K562 (cell line): ENCODE results near the gene SNX9. TPM values are rescaled to one million over a fixed set of nuclear protein-coding genes. Genes with fewer than 3 reads are reported as not detected.

Experiments
- ARID4B ChIP-seq: sonication (generic); formaldehyde crosslinking; IDR thresholded peaks from 2 replicates; pipeline ENCODE4 v1.8.0; 2022; ENCODE audit warnings: mild to moderate bottlenecking, missing genetic modification reagents
- ATF6 ChIP-seq: sonication (generic); formaldehyde crosslinking; IDR thresholded peaks from 2 replicates; pipeline ENCODE4 v1.4.0; 2020; ENCODE audit warnings: mild to moderate bottlenecking, missing genetic modification reagents
- ATF7 ChIP-seq: fragments of 450-650 bp; IDR thresholded peaks from 2 replicates; pipeline ENCODE4 v1.7.1; 2014; ENCODE audit warnings: mild to moderate bottlenecking, moderate library complexity
- CREB5 ChIP-seq: fragments of 250-450 bp; sonication (Bioruptor Pico); IDR thresholded peaks from 2 replicates; pipeline ENCODE4 v1.5.0; 2020; ENCODE audit warnings: mild to moderate bottlenecking
- EZH2 ChIP-seq: IDR thresholded peaks from 2 replicates; pipeline ENCODE4 v1.6.1; 2012; ENCODE audit warnings: low read depth, mild to moderate bottlenecking, inconsistent platforms, low read length, borderline replicate concordance
- FOXK2 ChIP-seq, 2 experiments: fragments of 450-650 bp; IDR thresholded peaks in 1 of 2; conservative IDR thresholded peaks in 1 of 2; 2 replicates each; pipeline ENCODE4 v1.6.1; 2016; ENCODE audit warnings: low read depth in 2 of 2, mild to moderate bottlenecking in 1 of 2
- GATAD2A ChIP-seq: fragments of 450-650 bp; IDR thresholded peaks from 2 replicates; pipeline ENCODE4 v1.6.1; 2017
- PRPF4 ChIP-seq: fragments of 200-400 bp; formaldehyde crosslinking; IDR thresholded peaks from one replicate; pipeline ENCODE4 v1.6.1; 2017; ENCODE audit warnings: low read length, low read depth, mild to moderate bottlenecking; ENCODE audit not compliant: insufficient read depth, poor library complexity, severe bottlenecking
- TRIM24 ChIP-seq, 2 experiments: fragments of 450-650 bp; IDR thresholded peaks; 2 replicates each; pipeline ENCODE4 v1.6.1; 2016
- ZBTB34 ChIP-seq: fragments of 250-450 bp; sonication (Bioruptor Pico); IDR thresholded peaks from 2 replicates; pipeline ENCODE4 v1.8.0; 2021; ENCODE audit warnings: mild to moderate bottlenecking, moderate library complexity
- ZNF3 ChIP-seq: fragments of 250-450 bp; sonication (Bioruptor Pico); IDR thresholded peaks from 2 replicates; pipeline ENCODE4 v1.5.0; 2021; ENCODE audit warnings: mild to moderate bottlenecking, moderate library complexity
- ZNF551 ChIP-seq: fragments of 250-450 bp; sonication (Bioruptor Pico); IDR thresholded peaks from 2 replicates; pipeline ENCODE4 v1.5.0; 2021; ENCODE audit warnings: mild to moderate bottlenecking, moderate library complexity
- polyA plus RNA-seq, 8 experiments: library from polyadenylated mRNA; depleted of rRNA in 4 of 8; stranded (reverse) in 5 of 8; unstranded in 3 of 8; fragments of >200 nt; fragmentation: Nextera tagmentation in 2 of 8; fragmentation: Illumina TruSeq in 1 of 8; extraction: Ambion mirVana in 2 of 8; extraction: Trizol in 1 of 8; gene quantifications; 2 replicates each; pipeline versions ENCODE4 v1.2.1 to v1.2.3, GENCODE V29; 2011 to 2014; ENCODE audit warnings: inconsistent platforms in 1 of 8, missing spikeins in 1 of 8
- total RNA-seq, 7 experiments: library from RNA; depleted of rRNA in 6 of 7; stranded (reverse); fragments of >200 nt in 6 of 7; fragmentation: Illumina TruSeq in 2 of 7; extraction: Trizol in 2 of 7; gene quantifications; 2 replicates each; pipeline versions ENCODE4 v1.2.1 to v1.2.3, GENCODE V29; 2011 to 2021; ENCODE audit warnings: low replicate concordance in 1 of 7
- TF ChIP-seq, protein P1 (sequence below): fragments of 200-800 bp; sonication (Bioruptor generic); IDR thresholded peaks from 2 replicates; pipeline ENCODE4 v1.6.1; 2016; ENCODE audit warnings: missing genetic modification characterization, missing compliant biosample characterization

SNX9 gene
- total and polyA plus RNA-seq, 9 of the 15 experiments (the other 6 are each of a cell fraction or from before 2014, with no cell fraction given): 6.0 to 81.7 (median 57.1) TPM

DNA sequence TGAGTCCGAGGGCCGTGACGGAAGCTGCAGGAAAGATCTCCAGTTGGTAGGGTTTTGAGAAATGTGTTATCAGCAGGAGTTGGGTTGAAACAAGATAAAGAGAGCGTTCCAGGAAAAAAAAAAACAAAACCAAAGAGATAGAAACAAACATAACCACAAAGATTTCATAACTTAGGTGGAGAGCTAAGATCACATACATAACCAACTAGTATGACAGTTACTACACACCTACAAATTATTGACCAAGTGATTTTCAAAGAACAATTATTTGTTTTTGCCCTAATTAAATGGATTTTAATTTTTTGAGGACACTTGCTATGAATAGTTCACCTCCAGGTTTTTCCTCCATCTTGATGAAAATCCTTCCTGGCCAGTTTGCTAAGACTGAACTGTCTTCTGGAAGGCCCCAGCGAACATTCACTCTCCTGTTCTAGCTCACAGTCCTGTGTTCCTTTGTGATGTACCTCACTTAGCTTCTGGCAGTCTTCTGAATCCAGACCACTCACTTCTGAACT, 69.4 kb downstream of the SNX9 start (continued):
- TF ChIP-seq, protein P1, sequence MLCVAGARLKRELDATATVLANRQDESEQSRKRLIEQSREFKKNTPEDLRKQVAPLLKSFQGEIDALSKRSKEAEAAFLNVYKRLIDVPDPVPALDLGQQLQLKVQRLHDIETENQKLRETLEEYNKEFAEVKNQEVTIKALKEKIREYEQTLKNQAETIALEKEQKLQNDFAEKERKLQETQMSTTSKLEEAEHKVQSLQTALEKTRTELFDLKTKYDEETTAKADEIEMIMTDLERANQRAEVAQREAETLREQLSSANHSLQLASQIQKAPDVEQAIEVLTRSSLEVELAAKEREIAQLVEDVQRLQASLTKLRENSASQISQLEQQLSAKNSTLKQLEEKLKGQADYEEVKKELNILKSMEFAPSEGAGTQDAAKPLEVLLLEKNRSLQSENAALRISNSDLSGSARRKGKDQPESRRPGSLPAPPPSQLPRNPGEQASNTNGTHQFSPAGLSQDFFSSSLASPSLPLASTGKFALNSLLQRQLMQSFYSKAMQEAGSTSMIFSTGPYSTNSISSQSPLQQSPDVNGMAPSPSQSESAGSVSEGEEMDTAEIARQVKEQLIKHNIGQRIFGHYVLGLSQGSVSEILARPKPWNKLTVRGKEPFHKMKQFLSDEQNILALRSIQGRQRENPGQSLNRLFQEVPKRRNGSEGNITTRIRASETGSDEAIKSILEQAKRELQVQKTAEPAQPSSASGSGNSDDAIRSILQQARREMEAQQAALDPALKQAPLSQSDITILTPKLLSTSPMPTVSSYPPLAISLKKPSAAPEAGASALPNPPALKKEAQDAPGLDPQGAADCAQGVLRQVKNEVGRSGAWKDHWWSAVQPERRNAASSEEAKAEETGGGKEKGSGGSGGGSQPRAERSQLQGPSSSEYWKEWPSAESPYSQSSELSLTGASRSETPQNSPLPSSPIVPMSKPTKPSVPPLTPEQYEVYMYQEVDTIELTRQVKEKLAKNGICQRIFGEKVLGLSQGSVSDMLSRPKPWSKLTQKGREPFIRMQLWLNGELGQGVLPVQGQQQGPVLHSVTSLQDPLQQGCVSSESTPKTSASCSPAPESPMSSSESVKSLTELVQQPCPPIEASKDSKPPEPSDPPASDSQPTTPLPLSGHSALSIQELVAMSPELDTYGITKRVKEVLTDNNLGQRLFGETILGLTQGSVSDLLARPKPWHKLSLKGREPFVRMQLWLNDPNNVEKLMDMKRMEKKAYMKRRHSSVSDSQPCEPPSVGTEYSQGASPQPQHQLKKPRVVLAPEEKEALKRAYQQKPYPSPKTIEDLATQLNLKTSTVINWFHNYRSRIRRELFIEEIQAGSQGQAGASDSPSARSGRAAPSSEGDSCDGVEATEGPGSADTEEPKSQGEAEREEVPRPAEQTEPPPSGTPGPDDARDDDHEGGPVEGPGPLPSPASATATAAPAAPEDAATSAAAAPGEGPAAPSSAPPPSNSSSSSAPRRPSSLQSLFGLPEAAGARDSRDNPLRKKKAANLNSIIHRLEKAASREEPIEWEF (CRISPR knock-in tag): no peak
- TF ChIP-seq ZBTB34 (CRISPR knock-in tag): no peak
- TF ChIP-seq FOXK2 (conservative IDR thresholded peaks at IDR 0.05 in 1 of 2, IDR thresholded peaks at IDR 0.05 in 1 of 2; ENCODE audit: low read depth in 2 of 2): peak in 1 of 2 experiments; percentile 53; a peak in 1 of 4 replicates
- TF ChIP-seq ZNF3 (CRISPR knock-in tag): no peak
- TF ChIP-seq ZNF551 (CRISPR knock-in tag): no peak
- no peak for TF ChIP-seq ATF6 (CRISPR knock-in tag)
- TF ChIP-seq ARID4B (CRISPR knock-in tag): no peak
- TF ChIP-seq TRIM24 (IDR thresholded peaks at IDR 0.05): peak in 1 of 2 experiments; percentile 36; a peak in 1 of 4 replicates
- no peak for TF ChIP-seq CREB5 (CRISPR knock-in tag)
- TF ChIP-seq GATAD2A: no peak
- TF ChIP-seq PRPF4: no peak
- no peak for TF ChIP-seq ATF7
- no peak for TF ChIP-seq EZH2
